ENCODE results near the gene ST7L.

The ST7L gene

GRCh38 chr1:112505878-112506277, 113.1 kb downstream of the ST7L start:
- no peak overlapping the region for H3K4me3 ChIP-seq (ENCODE audit: low read depth, low read length)
- DNase-seq (ENCODE audit: low read depth), result no peak
- TF ChIP-seq, protein P1, sequence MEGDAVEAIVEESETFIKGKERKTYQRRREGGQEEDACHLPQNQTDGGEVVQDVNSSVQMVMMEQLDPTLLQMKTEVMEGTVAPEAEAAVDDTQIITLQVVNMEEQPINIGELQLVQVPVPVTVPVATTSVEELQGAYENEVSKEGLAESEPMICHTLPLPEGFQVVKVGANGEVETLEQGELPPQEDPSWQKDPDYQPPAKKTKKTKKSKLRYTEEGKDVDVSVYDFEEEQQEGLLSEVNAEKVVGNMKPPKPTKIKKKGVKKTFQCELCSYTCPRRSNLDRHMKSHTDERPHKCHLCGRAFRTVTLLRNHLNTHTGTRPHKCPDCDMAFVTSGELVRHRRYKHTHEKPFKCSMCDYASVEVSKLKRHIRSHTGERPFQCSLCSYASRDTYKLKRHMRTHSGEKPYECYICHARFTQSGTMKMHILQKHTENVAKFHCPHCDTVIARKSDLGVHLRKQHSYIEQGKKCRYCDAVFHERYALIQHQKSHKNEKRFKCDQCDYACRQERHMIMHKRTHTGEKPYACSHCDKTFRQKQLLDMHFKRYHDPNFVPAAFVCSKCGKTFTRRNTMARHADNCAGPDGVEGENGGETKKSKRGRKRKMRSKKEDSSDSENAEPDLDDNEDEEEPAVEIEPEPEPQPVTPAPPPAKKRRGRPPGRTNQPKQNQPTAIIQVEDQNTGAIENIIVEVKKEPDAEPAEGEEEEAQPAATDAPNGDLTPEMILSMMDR (IDR thresholded peaks at IDR 0.05; ENCODE audit: control insufficient read depth, extremely low read depth, insufficient read depth), result no peak

DNA sequence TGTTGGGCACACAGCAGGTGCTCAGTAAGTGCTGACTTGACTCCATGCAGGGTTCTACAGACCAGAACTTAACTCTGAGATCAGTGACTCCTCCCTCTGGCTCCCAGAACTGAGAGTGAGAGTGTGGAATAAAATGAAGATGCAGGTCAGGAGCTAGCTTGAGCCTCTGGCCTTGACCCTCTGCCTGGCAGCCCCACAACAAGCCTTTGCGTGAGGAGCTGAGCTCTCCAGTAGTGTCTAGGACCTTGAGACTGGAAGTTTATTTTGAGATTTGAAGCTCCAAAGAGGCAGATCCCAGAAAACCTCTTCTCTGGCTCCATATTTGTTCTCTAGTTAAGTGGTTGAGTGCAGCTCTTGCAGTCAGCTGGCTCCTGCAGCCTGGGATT, 113.5 kb downstream of the ST7L start:
- TF ChIP-seq, protein P1 (IDR thresholded peaks at IDR 0.05; ENCODE audit: control insufficient read depth, extremely low read depth, insufficient read depth), result no peak
- no peak for DNase-seq (ENCODE audit: low read depth)

GRCh38 chr1:112504661-112505399, 114.1 kb downstream of the ST7L start:
- DNase-seq (ENCODE audit: low read depth), result no peak
- H3K4me3 ChIP-seq (ENCODE audit: low read depth, low read length), result no peak overlapping the region
- TF ChIP-seq, protein P1 (IDR thresholded peaks at IDR 0.05; ENCODE audit: control insufficient read depth, extremely low read depth, insufficient read depth), result no peak

More for the DNA sequence above, 113.5 kb downstream of the ST7L start:
- no peak overlapping the region for H3K4me3 ChIP-seq (ENCODE audit: low read depth, low read length)

GRCh38 chr1:112504001-112504660, 114.8 kb downstream of the ST7L start:
- TF ChIP-seq, protein P1 (IDR thresholded peaks at IDR 0.05; ENCODE audit: control insufficient read depth, extremely low read depth, insufficient read depth), result no peak
- DNase-seq (ENCODE audit: low read depth), result no peak
- H3K4me3 ChIP-seq (ENCODE audit: low read depth, low read length), result no peak overlapping the region

GRCh38 chr1:112502826-112503225, 116.1 kb downstream of the ST7L start:
- TF ChIP-seq, protein P1 (IDR thresholded peaks at IDR 0.05; ENCODE audit: control insufficient read depth, extremely low read depth, insufficient read depth), result no peak
- DNase-seq (ENCODE audit: low read depth), result no peak
- H3K4me3 ChIP-seq (ENCODE audit: low read depth, low read length), result no peak overlapping the region

DNA sequence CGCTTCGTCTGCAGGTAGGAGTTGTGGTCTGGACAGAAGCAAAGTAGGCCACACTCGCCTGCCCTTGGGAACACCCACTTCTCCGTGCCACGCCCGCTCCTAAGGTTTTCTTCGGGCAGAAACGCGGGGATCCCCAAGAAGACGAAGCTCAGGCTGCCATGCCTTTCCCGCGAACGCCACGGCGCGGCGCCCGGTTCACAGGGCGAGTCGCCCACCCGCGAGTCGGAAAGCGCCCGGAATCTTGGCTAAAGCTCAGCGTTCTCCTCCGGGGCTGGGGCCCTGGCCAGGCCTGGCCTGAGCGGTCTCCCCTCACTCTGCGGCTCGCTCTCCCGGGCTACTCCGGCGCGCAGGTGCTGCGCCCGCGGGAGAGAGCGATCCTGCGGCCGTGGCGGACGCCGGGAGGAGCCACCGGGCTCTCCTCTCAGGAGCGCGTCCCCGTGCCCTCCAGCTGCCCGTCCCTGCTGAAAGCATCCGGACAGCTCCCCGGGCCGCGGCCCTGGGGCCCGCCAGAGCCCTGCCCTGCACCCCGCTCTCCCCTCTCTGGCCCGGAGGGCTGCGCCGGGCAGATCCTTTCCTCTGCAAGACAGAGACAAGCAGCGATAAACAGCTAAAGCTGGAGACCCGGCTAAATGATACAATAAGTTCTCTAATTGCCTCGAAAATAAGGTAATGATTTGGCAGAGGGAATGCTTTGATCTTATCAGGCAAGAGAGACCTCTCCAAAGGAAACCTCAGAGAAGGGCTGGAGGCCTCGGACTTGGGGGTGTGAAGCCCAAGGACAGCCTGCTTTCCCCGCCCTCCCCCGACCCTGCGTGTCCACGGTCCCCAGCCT, 116.9 kb downstream of the ST7L start:
- DNase-seq (ENCODE audit: low read depth), result peak; percentile 11
- TF ChIP-seq, protein P1 (IDR thresholded peaks at IDR 0.05; ENCODE audit: control insufficient read depth, extremely low read depth, insufficient read depth), result peak; percentile 81
- H3K4me3 ChIP-seq (ENCODE audit: low read depth, low read length), result peak overlapping the region; percentile 55

All from LNCaP clone FGC (cell line).